A549 (cell line): Measurements from ENCODE around the gene NIPBL.

Experiments
- ELK1 ChIP-seq: fragments of 150-350 bp; IDR thresholded peaks from 2 replicates; pipeline ENCODE4 v1.6.1; 2014; ENCODE audit warnings: low read depth, mild to moderate bottlenecking, low read length
- FOSL2 ChIP-seq, 2 experiments: fragments of 450-650 bp in 1 of 2; fragments of >200 bp in 1 of 2; sonication (Bioruptor Twin) in 1 of 2; formaldehyde crosslinking; IDR thresholded peaks; 2 replicates each; pipeline versions ENCODE4 v1.5.0 to v1.6.1; 2016 to 2020; ENCODE audit warnings: mild to moderate bottlenecking in 1 of 2, moderate library complexity in 1 of 2
- GATA3 ChIP-seq: IDR thresholded peaks from 2 replicates; pipeline ENCODE4 v1.6.1; 2012; ENCODE audit warnings: borderline replicate concordance
- HOXA7 ChIP-seq: fragments of 250-450 bp; sonication (Bioruptor Pico); IDR thresholded peaks from 2 replicates; pipeline ENCODE4 v1.5.0; 2020; ENCODE audit warnings: mild to moderate bottlenecking, moderate library complexity
- JUN ChIP-seq, 2 experiments: fragments of >200 bp; sonication (Bioruptor Twin); formaldehyde crosslinking; IDR thresholded peaks; 2 replicates in 1 of 2; 3 replicates in 1 of 2; pipeline ENCODE4 v1.6.1; 2016 to 2017
- MYC ChIP-seq: IDR thresholded peaks from 2 replicates; pipeline ENCODE4 v1.6.1; 2012; ENCODE audit warnings: mild to moderate bottlenecking, inconsistent platforms, low read length, improper control_type of control experiment, borderline replicate concordance
- POLR2A ChIP-seq: IDR thresholded peaks from 2 replicates; pipeline ENCODE4 v1.6.1; 2012; ENCODE audit warnings: mild to moderate bottlenecking, low read length
- TF ChIP-seq, protein P1 (sequence below): fragments of >200 bp; sonication (Bioruptor Twin); formaldehyde crosslinking; IDR thresholded peaks from 3 replicates; pipeline ENCODE4 v1.5.1; 2016
- TF ChIP-seq, protein P2 (sequence below): IDR thresholded peaks from 2 replicates; pipeline ENCODE4 v1.6.1; 2012; ENCODE audit warnings: low read depth, borderline replicate concordance

- no peak for TF ChIP-seq GATA3
- no peak for TF ChIP-seq JUN (IDR thresholded peaks at IDR 0.05)
- TF ChIP-seq, protein P1, sequence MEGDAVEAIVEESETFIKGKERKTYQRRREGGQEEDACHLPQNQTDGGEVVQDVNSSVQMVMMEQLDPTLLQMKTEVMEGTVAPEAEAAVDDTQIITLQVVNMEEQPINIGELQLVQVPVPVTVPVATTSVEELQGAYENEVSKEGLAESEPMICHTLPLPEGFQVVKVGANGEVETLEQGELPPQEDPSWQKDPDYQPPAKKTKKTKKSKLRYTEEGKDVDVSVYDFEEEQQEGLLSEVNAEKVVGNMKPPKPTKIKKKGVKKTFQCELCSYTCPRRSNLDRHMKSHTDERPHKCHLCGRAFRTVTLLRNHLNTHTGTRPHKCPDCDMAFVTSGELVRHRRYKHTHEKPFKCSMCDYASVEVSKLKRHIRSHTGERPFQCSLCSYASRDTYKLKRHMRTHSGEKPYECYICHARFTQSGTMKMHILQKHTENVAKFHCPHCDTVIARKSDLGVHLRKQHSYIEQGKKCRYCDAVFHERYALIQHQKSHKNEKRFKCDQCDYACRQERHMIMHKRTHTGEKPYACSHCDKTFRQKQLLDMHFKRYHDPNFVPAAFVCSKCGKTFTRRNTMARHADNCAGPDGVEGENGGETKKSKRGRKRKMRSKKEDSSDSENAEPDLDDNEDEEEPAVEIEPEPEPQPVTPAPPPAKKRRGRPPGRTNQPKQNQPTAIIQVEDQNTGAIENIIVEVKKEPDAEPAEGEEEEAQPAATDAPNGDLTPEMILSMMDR, result no peak
- no peak for TF ChIP-seq FOSL2 (IDR thresholded peaks at IDR 0.05)
- TF ChIP-seq FOSL2 (CRISPR knock-in tag; IDR thresholded peaks at IDR 0.05), result no peak
- TF ChIP-seq POLR2A, result no peak
- TF ChIP-seq ELK1, result no peak
- no peak for TF ChIP-seq MYC
- TF ChIP-seq HOXA7, result no peak
- TF ChIP-seq, protein P2, sequence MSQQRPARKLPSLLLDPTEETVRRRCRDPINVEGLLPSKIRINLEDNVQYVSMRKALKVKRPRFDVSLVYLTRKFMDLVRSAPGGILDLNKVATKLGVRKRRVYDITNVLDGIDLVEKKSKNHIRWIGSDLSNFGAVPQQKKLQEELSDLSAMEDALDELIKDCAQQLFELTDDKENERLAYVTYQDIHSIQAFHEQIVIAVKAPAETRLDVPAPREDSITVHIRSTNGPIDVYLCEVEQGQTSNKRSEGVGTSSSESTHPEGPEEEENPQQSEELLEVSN, result no peak
Observed at GRCh38 chr5:36891266-36891665, 14.7 kb downstream of the NIPBL start.
